ENCODE measurements around the gene TTC23. TPM values are rescaled to one million over a fixed set of nuclear protein-coding genes. Genes with fewer than 3 reads are reported as not detected.

The TTC23 gene
- polyA plus RNA-seq, 2 donors = 7.2 to 8.4 TPM

GRCh38 chr15:99252326-99252725 is 2.9 kb upstream of the TTC23 start:
- Histone ChIP-seq H3K27ac (ENCODE audit: low read depth in 2 of 2, low read length in 1 of 2) (no peak overlapping the region), H3K9me3 (ENCODE audit: control insufficient read depth in 2 of 2, insufficient read depth in 1 of 2, low read depth in 1 of 2, low read length in 1 of 2) (no peaks in the 10 kb centered on the region), H3K36me3 (ENCODE audit: control insufficient read depth in 2 of 2, insufficient read depth in 2 of 2, low read length in 1 of 2) (no peaks in the 10 kb centered on the region), H3K4me3 (ENCODE audit: low read depth in 1 of 2, low read length in 2 of 2) (peak overlapping the region in 1 of 2 donors; percentile 62), H3K4me1 (ENCODE audit: control insufficient read depth in 2 of 2, insufficient read depth in 2 of 2, low read length in 1 of 2) (no peaks in the 10 kb centered on the region), H3K27me3 (ENCODE audit: control insufficient read depth in 1 of 2, insufficient read depth in 2 of 2, low read length in 2 of 2) (no peaks in the 10 kb centered on the region)
- 41 to 63% methylated on average over 7 of the region's 7 CpGs for WGBS, 2 donors

GRCh38 chr15:99250857-99251841 is 1.8 kb upstream of the TTC23 start, which contains the start of gene LRRC28:
Gene LRRC28, plus strand, starts transcription at chr15:99251481. Its CDS starts 4,477 bp downstream, at chr15:99255958.
- WGBS, 2 donors = 1% methylated on average over 85 to 90 of the region's 90 CpGs
- Histone ChIP-seq H3K27me3 (ENCODE audit: control insufficient read depth in 1 of 2, insufficient read depth in 2 of 2, low read length in 2 of 2) (no peaks in the 10 kb centered on the region), H3K27ac (ENCODE audit: low read depth in 2 of 2, low read length in 1 of 2) (peak within 1 kb of the TSS; percentile 91 to 97), H3K9me3 (ENCODE audit: control insufficient read depth in 2 of 2, insufficient read depth in 1 of 2, low read depth in 1 of 2, low read length in 1 of 2) (no peaks in the 10 kb centered on the region), H3K36me3 (ENCODE audit: control insufficient read depth in 2 of 2, insufficient read depth in 2 of 2, low read length in 1 of 2) (no peaks in the 10 kb centered on the region), H3K4me3 (ENCODE audit: low read depth in 1 of 2, low read length in 2 of 2) (peak within 1 kb of the TSS; percentile 62 to 73), H3K4me1 (ENCODE audit: control insufficient read depth in 2 of 2, insufficient read depth in 2 of 2, low read length in 1 of 2) (no peaks in the 10 kb centered on the region)

DNA sequence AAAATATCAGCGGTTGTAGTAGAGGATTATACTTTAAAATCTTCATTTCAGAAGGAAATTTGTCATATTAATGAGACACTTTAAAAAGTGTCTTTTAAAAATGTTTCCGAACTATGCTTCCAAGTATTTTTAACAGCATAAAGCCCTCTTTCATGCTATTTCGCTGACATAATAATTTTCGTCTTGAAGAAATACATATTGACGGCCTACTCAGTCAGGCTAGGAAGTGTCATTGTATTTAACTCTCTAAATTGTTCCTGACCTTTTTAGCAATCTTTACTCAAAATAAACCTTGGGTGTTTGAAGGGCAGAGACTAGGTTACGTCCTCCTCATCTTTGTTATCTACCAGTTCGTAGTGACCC is 1.1 kb upstream of the TTC23 start:
- Histone ChIP-seq H3K4me1 (ENCODE audit: control insufficient read depth in 2 of 2, insufficient read depth in 2 of 2, low read length in 1 of 2) (peaks cover 0 to 2% of the 10 kb centered on the region in 2 donors), H3K4me3 (ENCODE audit: low read depth in 1 of 2, low read length in 2 of 2) (peak overlapping the region; percentile 54 to 62)
- 18 to 22% methylated on average over 7 of the region's 7 CpGs for WGBS, 2 donors

DNA sequence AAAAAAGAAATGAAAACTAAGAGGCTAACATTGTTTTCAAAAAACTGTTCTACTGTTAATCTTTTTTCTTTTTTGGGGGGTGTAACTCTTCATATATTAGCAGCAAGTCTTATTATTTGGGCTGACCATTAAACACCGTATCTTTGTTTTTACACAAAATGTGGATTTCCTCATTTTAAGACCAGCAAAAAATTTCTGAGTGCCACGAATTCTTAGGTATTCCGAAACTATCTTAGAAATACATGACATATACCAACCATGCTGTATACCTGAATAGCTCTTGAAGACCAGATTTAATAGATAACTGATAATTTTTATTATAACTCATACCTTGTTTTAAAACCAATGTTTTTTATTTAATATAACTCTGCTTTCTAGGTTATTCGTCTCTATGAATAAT is 620 bp upstream of the TTC23 start:
- H3K27ac ChIP-seq (ENCODE audit: low read depth in 2 of 2, low read length in 1 of 2) = no peak overlapping the region
- peak overlapping the region in 1 of 2 donors; percentile 62 for H3K4me3 ChIP-seq (ENCODE audit: low read depth in 1 of 2, low read length in 2 of 2)
- no peaks in the 10 kb centered on the region for H3K27me3 ChIP-seq (ENCODE audit: control insufficient read depth in 1 of 2, insufficient read depth in 2 of 2, low read length in 2 of 2)
- H3K9me3 ChIP-seq (ENCODE audit: control insufficient read depth in 2 of 2, insufficient read depth in 1 of 2, low read depth in 1 of 2, low read length in 1 of 2) = no peaks in the 10 kb centered on the region
- no peaks in the 10 kb centered on the region for H3K36me3 ChIP-seq (ENCODE audit: control insufficient read depth in 2 of 2, insufficient read depth in 2 of 2, low read length in 1 of 2)
- 27 to 32% methylated on average over 4 of the region's 4 CpGs for WGBS, 2 donors
- H3K4me1 ChIP-seq (ENCODE audit: control insufficient read depth in 2 of 2, insufficient read depth in 2 of 2, low read length in 1 of 2) = peaks cover 0 to 2% of the 10 kb centered on the region in 2 donors

More for the DNA sequence above, 1.1 kb upstream of the TTC23 start:
- Histone ChIP-seq H3K27me3 (ENCODE audit: control insufficient read depth in 1 of 2, insufficient read depth in 2 of 2, low read length in 2 of 2) (no peaks in the 10 kb centered on the region), H3K27ac (ENCODE audit: low read depth in 2 of 2, low read length in 1 of 2) (peak overlapping the region; percentile 91 to 97), H3K36me3 (ENCODE audit: control insufficient read depth in 2 of 2, insufficient read depth in 2 of 2, low read length in 1 of 2) (no peaks in the 10 kb centered on the region), H3K9me3 (ENCODE audit: control insufficient read depth in 2 of 2, insufficient read depth in 1 of 2, low read depth in 1 of 2, low read length in 1 of 2) (no peaks in the 10 kb centered on the region)

DNA sequence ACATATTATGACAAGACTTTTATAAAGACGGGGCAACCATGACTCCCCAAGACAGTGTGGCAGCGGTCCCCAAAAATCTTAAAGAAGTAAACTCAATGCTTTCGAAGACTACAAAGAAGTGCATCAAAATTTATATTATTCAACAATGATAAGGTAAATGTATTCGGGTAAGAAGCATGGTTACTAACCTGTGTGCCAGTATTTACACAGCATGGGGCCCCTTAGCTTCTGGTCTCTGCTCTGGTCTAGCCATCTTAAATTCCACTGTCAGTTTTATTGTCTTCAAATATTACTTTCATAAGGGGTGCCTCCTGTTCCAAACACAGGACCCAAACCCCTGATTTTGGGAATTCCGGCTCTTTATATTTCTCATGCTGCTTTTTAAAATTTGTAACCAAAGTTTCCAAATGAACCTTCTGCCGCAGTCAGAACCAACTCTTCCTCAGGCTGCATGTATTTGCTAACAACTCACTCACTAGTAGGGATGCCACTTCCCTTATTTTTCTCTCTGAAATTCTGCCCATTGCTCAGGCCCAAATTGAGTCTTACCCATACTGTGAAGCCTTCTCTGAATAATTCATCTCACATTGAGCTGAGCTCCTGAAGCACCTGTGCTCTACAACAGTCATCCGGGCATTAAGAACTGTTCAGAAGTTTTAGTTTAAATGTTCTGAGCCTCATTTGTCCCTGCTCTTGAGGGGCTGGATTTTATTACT is 1.2 kb downstream of the TTC23 start:
- Histone ChIP-seq H3K4me1 (ENCODE audit: control insufficient read depth in 2 of 2, insufficient read depth in 2 of 2, low read length in 1 of 2) (peaks cover 0 to 2% of the 10 kb centered on the region in 2 donors), H3K9me3 (ENCODE audit: control insufficient read depth in 2 of 2, insufficient read depth in 1 of 2, low read depth in 1 of 2, low read length in 1 of 2) (no peaks in the 10 kb centered on the region), H3K4me3 (ENCODE audit: low read depth in 1 of 2, low read length in 2 of 2) (peak overlapping the region in 1 of 2 donors; percentile 70), H3K27ac (ENCODE audit: low read depth in 2 of 2, low read length in 1 of 2) (no peak overlapping the region), H3K36me3 (ENCODE audit: control insufficient read depth in 2 of 2, insufficient read depth in 2 of 2, low read length in 1 of 2) (no peaks in the 10 kb centered on the region), H3K27me3 (ENCODE audit: control insufficient read depth in 1 of 2, insufficient read depth in 2 of 2, low read length in 2 of 2) (no peaks in the 10 kb centered on the region)
- WGBS, 2 donors = 67 to 74% methylated on average over 7 of the region's 7 CpGs

- H3K4me1 ChIP-seq (ENCODE audit: control insufficient read depth in 2 of 2, insufficient read depth in 2 of 2, low read length in 1 of 2) = peaks cover 0 to 2% of the 10 kb centered on the region in 2 donors
- no peak overlapping the region for H3K27ac ChIP-seq (ENCODE audit: low read depth in 2 of 2, low read length in 1 of 2)
- no peaks in the 10 kb centered on the region for H3K36me3 ChIP-seq (ENCODE audit: control insufficient read depth in 2 of 2, insufficient read depth in 2 of 2, low read length in 1 of 2)
- no peaks in the 10 kb centered on the region for H3K9me3 ChIP-seq (ENCODE audit: control insufficient read depth in 2 of 2, insufficient read depth in 1 of 2, low read depth in 1 of 2, low read length in 1 of 2)
- H3K27me3 ChIP-seq (ENCODE audit: control insufficient read depth in 1 of 2, insufficient read depth in 2 of 2, low read length in 2 of 2) = no peaks in the 10 kb centered on the region
- 59 to 67% methylated on average over 3 of the region's 3 CpGs for WGBS, 2 donors
- no peak overlapping the region for H3K4me3 ChIP-seq (ENCODE audit: low read depth in 1 of 2, low read length in 2 of 2)
Observed at GRCh38 chr15:99247062-99247461, 2.3 kb downstream of the TTC23 start.

GRCh38 chr15:99244306-99244705 is 5.1 kb downstream of the TTC23 start:
- H3K4me1 ChIP-seq (ENCODE audit: control insufficient read depth in 2 of 2, insufficient read depth in 2 of 2, low read length in 1 of 2) = peaks cover 0 to 2% of the 10 kb centered on the region in 2 donors
- WGBS, 2 donors = 95 to 96% methylated on average over 4 of the region's 4 CpGs
- H3K36me3 ChIP-seq (ENCODE audit: control insufficient read depth in 2 of 2, insufficient read depth in 2 of 2, low read length in 1 of 2) = peaks cover 0 to 3% of the 10 kb centered on the region in 2 donors
- H3K27ac ChIP-seq (ENCODE audit: low read depth in 2 of 2, low read length in 1 of 2) = no peak overlapping the region
- H3K9me3 ChIP-seq (ENCODE audit: control insufficient read depth in 2 of 2, insufficient read depth in 1 of 2, low read depth in 1 of 2, low read length in 1 of 2) = no peaks in the 10 kb centered on the region
- H3K27me3 ChIP-seq (ENCODE audit: control insufficient read depth in 1 of 2, insufficient read depth in 2 of 2, low read length in 2 of 2) = no peaks in the 10 kb centered on the region
- no peak overlapping the region for H3K4me3 ChIP-seq (ENCODE audit: low read depth in 1 of 2, low read length in 2 of 2)

DNA sequence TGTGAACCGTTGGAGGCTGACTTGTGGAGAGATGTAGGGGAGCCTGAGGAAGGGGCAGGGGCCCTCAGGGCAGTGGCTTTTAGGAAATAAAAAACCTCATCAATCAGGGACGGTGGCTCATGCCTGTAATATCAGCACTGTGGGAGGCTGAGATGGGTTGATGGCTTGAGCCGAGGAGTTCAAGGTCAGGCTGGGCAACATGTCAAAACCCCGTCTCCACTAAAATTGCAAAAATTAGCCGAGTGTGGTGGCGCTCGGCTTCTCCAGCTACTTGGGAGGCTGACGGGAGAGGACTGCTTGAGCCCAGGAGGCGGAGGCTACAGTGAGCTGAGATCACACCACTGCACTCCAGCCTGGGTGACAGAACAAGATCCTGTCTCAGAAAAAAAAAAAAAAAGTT is 7.6 kb downstream of the TTC23 start:
- H3K4me3 ChIP-seq (ENCODE audit: low read depth in 1 of 2, low read length in 2 of 2) = no peak overlapping the region
- H3K27ac ChIP-seq (ENCODE audit: low read depth in 2 of 2, low read length in 1 of 2) = no peak overlapping the region
- 90 to 93% methylated on average over 9 of the region's 9 CpGs for WGBS, 2 donors
- H3K4me1 ChIP-seq (ENCODE audit: control insufficient read depth in 2 of 2, insufficient read depth in 2 of 2, low read length in 1 of 2) = peaks cover 0 to 2% of the 10 kb centered on the region in 2 donors
- H3K36me3 ChIP-seq (ENCODE audit: control insufficient read depth in 2 of 2, insufficient read depth in 2 of 2, low read length in 1 of 2) = peaks cover 0 to 3% of the 10 kb centered on the region in 2 donors
- H3K27me3 ChIP-seq (ENCODE audit: control insufficient read depth in 1 of 2, insufficient read depth in 2 of 2, low read length in 2 of 2) = no peaks in the 10 kb centered on the region
- no peaks in the 10 kb centered on the region for H3K9me3 ChIP-seq (ENCODE audit: control insufficient read depth in 2 of 2, insufficient read depth in 1 of 2, low read depth in 1 of 2, low read length in 1 of 2)

GRCh38 chr15:99239545-99240198 is 9.7 kb downstream of the TTC23 start:
- no peak overlapping the region for H3K4me3 ChIP-seq (ENCODE audit: low read depth in 1 of 2, low read length in 2 of 2)
- H3K27me3 ChIP-seq (ENCODE audit: control insufficient read depth in 1 of 2, insufficient read depth in 2 of 2, low read length in 2 of 2) = no peaks in the 10 kb centered on the region
- H3K27ac ChIP-seq (ENCODE audit: low read depth in 2 of 2, low read length in 1 of 2) = no peak overlapping the region
- H3K36me3 ChIP-seq (ENCODE audit: control insufficient read depth in 2 of 2, insufficient read depth in 2 of 2, low read length in 1 of 2) = peaks cover 0 to 3% of the 10 kb centered on the region in 2 donors
- H3K4me1 ChIP-seq (ENCODE audit: control insufficient read depth in 2 of 2, insufficient read depth in 2 of 2, low read length in 1 of 2) = no peaks in the 10 kb centered on the region
- H3K9me3 ChIP-seq (ENCODE audit: control insufficient read depth in 2 of 2, insufficient read depth in 1 of 2, low read depth in 1 of 2, low read length in 1 of 2) = no peaks in the 10 kb centered on the region
- WGBS, 2 donors = 69 to 73% methylated on average over 1 of the region's 1 CpG
